COR-L47 (cell line): ENCODE measurements around the gene SARM1.
"Not testable (repeated sequence)": the region's sequence is repeated elsewhere in the genome, so short reads cannot be mapped to it uniquely, and the experiment has no call there.

Experiments used
- DNase-seq: peaks from one replicate; lab custom pipeline; 2025; lab: John Stamatoyannopoulos, UW

The SARM1 gene

DNA sequence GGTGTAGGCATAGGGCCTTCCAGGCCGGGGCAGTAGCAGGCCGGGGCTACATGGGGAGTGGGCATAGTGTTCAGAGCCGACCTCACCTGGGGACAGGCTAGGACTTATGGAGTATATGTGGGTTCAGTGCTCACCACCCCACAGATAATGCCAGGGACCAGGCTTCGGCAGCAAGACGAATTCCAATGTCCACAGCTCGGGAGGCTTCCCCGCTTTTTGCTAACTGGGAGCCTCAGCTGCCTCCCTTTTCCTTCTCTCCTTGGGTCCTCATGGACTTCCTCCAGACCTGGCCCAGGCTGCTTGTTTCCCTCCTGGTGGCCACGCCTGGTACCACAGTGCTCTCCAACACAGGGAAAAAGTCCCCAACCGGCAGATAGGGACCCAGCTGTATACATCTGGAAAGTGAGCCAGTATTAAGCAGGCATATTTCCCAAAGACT lies 54.6 kb downstream of the SARM1 start:
- DNase-seq: no peak

DNA sequence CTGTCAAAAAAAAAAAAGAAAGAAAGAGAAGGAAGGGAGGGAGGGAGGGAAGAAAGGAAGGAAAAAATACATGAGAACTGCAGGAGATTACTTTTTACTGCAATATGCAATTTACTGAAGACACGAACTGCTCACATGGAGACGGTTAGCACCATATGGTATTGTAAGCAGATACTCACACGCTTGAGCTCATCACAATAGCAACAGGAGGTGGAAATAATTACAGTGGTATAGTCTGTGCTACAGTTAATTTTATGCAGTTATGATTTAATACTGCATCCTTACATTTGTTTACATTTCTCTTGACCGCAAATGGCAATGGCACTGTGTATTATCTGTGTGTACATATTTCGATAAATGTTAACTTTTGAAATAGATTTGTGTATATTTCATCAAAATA lies 55.9 kb downstream of the SARM1 start:
- peak; percentile 15 for DNase-seq

DNA sequence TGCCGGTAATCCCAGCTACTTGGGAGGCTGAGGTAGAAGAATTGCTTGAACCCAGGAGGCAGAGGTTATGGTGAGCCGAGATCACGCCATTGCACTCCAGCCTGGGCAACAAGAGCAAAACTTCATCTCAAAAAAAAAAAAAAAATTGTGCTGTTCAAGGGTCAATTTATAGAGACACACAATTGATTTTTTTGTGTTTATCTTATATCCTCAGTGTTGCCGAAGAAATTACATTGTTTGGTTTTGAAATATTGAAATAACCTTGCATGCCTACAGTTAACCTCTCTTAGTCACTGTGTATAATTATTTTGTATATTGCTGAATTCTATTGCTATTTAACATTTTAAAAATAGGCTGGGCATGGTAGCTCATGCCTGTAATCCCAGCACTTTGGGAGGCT lies 56.5 kb downstream of the SARM1 start:
- DNase-seq: not testable (repeated sequence)

DNA sequence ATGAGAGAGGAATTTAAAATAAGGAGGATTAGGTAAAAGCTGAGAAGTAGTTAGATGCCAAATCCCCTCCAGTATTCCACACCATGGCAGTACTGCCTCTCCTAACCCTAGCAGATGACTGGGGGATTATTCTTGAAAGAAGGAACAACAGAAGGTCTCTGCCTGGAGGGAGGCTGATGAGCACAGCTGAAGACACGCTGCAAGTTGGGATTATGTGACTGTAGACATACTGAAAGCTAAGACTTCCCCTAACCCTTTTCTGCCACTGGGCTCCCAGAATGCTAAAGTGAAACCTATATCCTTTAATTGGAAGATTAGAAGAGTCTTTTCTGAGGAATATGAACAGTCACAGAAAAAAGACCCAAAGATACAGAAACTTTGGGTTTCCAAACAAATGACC lies 62.2 kb downstream of the SARM1 start:
- DNase-seq: no peak

DNA sequence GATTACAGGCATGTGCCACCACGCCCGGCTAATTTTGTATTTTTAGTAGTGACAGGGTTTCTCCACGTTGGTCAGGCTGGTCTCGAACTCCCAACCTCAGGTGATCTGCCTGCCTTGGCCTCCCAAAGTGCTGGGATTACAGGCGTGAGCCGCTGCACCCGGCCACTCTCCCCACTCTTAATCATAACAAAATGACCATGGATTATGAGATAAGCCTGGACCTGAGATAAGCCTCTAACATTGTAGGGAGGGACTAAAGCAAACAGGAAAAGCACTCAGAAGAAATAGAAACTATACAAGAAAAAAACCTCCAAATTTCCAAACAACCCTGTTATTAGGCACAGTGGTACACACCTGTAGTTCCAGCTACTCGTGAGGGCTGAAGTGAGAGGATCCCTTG lies 62.8 kb downstream of the SARM1 start:
- not testable (repeated sequence) for DNase-seq

DNA sequence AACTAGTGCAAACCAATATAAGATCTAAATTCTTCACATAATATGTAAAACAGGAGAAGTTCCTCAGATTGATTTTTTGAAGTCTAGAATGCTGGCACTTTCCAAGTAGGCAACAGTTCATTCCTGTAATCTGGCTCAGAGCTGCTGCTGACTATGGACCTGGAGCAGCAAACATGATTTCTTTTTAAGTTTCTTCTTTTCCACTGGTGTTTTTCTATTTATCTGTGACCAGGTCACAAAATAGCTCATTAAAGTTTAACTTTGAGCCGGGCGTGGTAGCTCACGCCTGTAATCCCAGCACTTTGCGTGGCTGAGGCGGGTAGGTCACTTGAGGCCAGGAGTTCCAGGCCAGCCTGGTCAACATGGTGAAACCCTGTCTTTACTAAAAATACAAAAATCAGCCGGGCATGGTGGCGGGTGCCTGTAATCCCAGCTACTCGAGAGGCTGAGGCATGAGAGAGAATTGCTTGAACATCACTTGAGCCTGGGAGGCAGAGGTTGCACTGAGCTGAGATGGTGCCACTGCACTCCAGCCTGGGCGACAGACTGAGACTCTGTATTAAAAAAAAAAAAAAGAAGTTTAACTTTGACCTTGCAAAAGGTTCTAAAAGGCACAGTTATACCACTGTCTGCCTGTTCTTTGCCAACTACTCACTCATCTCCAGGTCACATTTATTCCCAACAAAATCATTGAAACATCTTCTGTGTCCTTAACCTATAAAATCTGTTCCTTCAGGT lies 72.6 kb downstream of the SARM1 start:
- no peak for DNase-seq

DNA sequence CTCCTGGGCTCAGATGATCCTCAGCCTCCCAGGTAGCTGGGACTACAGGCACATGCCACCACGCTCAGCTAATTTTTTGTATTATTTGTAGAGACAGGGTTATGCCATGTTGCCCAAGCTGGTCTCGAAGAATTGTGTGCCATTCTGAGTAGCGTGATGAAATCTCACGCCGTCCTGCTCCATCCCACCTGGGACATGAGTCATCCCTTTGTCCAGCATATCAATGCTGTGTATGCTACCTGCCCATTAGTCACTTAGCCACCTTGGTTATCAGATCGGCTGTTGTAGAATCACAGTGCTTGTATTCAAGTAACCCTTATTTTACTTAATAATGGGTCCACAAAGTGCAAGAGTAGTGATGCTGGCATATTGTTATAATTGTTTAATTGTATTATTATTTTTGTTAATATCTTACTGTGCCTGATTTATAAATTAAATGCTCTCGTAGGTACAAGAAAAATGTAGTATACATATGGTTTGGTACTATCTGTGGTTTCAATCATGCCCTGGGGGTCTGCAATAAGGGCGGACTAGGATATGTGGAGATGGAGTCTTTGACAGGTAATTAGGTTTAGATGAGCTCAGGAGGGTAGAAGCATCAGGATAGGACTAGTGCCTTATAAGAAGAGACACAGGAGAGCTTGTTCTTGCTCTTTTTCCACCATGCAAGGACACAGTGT lies 75.4 kb downstream of the SARM1 start:
- DNase-seq: no peak

DNA sequence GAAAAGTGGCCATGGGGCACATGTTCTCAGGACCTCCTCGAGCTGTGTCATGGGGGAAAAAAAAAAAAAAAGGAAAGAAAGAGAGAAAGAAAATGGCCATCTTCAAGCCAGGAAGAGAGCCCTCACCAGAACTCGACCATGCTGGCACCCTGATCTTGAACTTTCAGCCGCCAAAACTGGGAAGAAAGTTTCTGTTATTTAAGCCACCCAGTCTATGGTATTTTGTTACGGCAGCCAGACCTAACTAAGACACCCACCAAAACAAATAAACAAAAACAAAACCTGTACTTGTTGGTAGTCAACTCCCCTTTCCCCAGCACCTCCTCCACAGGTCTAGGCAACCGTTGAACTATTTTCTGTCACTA lies 75.9 kb downstream of the SARM1 start:
- no peak for DNase-seq

DNA sequence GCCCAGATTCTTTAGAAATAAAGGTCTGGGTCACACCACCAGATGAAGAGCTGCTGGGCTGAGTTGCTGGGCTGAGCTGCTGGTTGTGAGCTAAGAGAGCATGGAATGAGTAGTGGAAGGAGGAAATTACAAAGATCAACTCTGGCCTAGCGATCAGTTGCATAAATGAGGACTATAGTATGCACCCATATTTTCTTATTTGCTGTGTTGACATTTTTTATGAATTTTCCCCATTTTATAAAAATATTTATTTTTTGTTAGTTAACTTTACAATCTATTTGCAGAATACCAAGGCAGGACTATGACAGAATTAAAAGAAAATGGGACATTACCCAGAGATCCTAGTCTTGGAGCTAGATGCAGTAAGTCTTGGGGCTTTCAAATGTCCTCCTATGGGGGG lies 78.4 kb downstream of the SARM1 start:
- DNase-seq: no peak
